SK-N-SH treated with all-trans-retinoic acid at 6 μM for 48 hours (cell line): ENCODE data around the gene RCHY1.
"Not testable (repeated sequence)": the region's sequence is repeated elsewhere in the genome, so short reads cannot be mapped to it uniquely, and the experiment has no call there.

Source experiments
- ATAC-seq: fragments of 200-7000 bp; cut with Tn5 transposase; 3 replicates; pipeline ENCODE4 v1.9.1; 2020; ENCODE audit warnings: mild to moderate bottlenecking, moderate library complexity
- ARNTL ChIP-seq: fragments of 450-650 bp; formaldehyde crosslinking; IDR thresholded peaks from 2 replicates; pipeline ENCODE4 v1.5.0; 2020; ENCODE audit warnings: low read depth, mild to moderate bottlenecking, moderate library complexity, borderline replicate concordance
- BACH2 ChIP-seq: fragments of 250-450 bp; sonication (Bioruptor Pico); IDR thresholded peaks from 2 replicates; pipeline ENCODE4 v1.9.0; 2021; ENCODE audit warnings: mild to moderate bottlenecking, borderline replicate concordance
- CSDC2 ChIP-seq: fragments of 250-450 bp; sonication (Bioruptor Pico); IDR thresholded peaks from 2 replicates; pipeline ENCODE4 v1.5.0; 2020; ENCODE audit warnings: mild to moderate bottlenecking, moderate library complexity
- ESRRG ChIP-seq: fragments of 250-450 bp; sonication (Bioruptor Pico); IDR thresholded peaks from 2 replicates; pipeline ENCODE4 v1.6.1; 2021; ENCODE audit warnings: mild to moderate bottlenecking
- GLIS3 ChIP-seq: fragments of 250-450 bp; sonication (Bioruptor Pico); IDR thresholded peaks from 2 replicates; pipeline ENCODE4 v1.5.0; 2020; ENCODE audit warnings: mild to moderate bottlenecking, moderate library complexity
- ISL1 ChIP-seq: fragments of 250-450 bp; sonication (Bioruptor Pico); IDR thresholded peaks from 2 replicates; pipeline ENCODE4 v2.1.2; 2022; ENCODE audit warnings: mild to moderate bottlenecking, moderate library complexity
- OSR1 ChIP-seq: fragments of 250-450 bp; sonication (Bioruptor Pico); IDR thresholded peaks from 2 replicates; pipeline ENCODE4 v1.8.0; 2022; ENCODE audit warnings: moderate library complexity, mild to moderate bottlenecking, inconsistent platforms
- PPARA ChIP-seq: fragments of 250-450 bp; sonication (Bioruptor Pico); IDR thresholded peaks from 2 replicates; pipeline ENCODE4 v1.5.0; 2020; ENCODE audit warnings: mild to moderate bottlenecking, borderline replicate concordance
- RARB ChIP-seq: fragments of 250-450 bp; sonication (Bioruptor Pico); IDR thresholded peaks from 2 replicates; pipeline ENCODE4 v1.8.0; 2021; ENCODE audit warnings: mild to moderate bottlenecking, moderate library complexity
- SNAI2 ChIP-seq: fragments of 250-450 bp; sonication (Bioruptor Pico); IDR thresholded peaks from 2 replicates; pipeline ENCODE4 v1.5.0; 2020; ENCODE audit warnings: mild to moderate bottlenecking, moderate library complexity
- TCF4 ChIP-seq: fragments of 250-450 bp; sonication (Bioruptor Pico); IDR thresholded peaks from 2 replicates; pipeline ENCODE4 v1.8.0; 2021; ENCODE audit warnings: mild to moderate bottlenecking, moderate library complexity, borderline replicate concordance
- TOX ChIP-seq: fragments of 250-450 bp; sonication (Bioruptor Pico); IDR thresholded peaks from 2 replicates; pipeline ENCODE4 v1.8.0; 2021; ENCODE audit warnings: mild to moderate bottlenecking, moderate library complexity, borderline replicate concordance
- ZC3H10 ChIP-seq: fragments of 250-450 bp; sonication (Bioruptor Pico); IDR thresholded peaks from 2 replicates; pipeline ENCODE4 v1.5.1; 2021; ENCODE audit warnings: mild to moderate bottlenecking, moderate library complexity
- ZFP3 ChIP-seq: fragments of 250-450 bp; sonication (Bioruptor Pico); IDR thresholded peaks from 2 replicates; pipeline ENCODE4 v1.5.0; 2020; ENCODE audit warnings: mild to moderate bottlenecking, moderate library complexity
- ZNF565 ChIP-seq: fragments of 450-650 bp; formaldehyde crosslinking; conservative IDR thresholded peaks from 2 replicates; pipeline ENCODE4 v1.5.0; 2020; ENCODE audit warnings: low read depth, mild to moderate bottlenecking, moderate library complexity
- ZNF70 ChIP-seq: fragments of 450-650 bp; formaldehyde crosslinking; IDR thresholded peaks from 2 replicates; pipeline ENCODE4 v1.5.0; 2020; ENCODE audit warnings: mild to moderate bottlenecking, moderate library complexity
- ZNF8 ChIP-seq: fragments of 450-650 bp; formaldehyde crosslinking; IDR thresholded peaks from 2 replicates; pipeline ENCODE4 v1.5.0; 2020; ENCODE audit warnings: mild to moderate bottlenecking, moderate library complexity
- TF ChIP-seq, protein P1 (sequence below): fragments of 250-450 bp; sonication (Bioruptor Pico); IDR thresholded peaks from 2 replicates; pipeline ENCODE4 v1.5.0; 2020; ENCODE audit warnings: mild to moderate bottlenecking, moderate library complexity
- TF ChIP-seq, protein P2 (sequence below): fragments of 250-450 bp; sonication (Bioruptor Pico); IDR thresholded peaks from 2 replicates; pipeline ENCODE4 v1.5.1; 2020; ENCODE audit warnings: low read depth, mild to moderate bottlenecking, moderate library complexity
- TF ChIP-seq, protein P3 (sequence below): fragments of 250-450 bp; sonication (Bioruptor Pico); IDR thresholded peaks from 2 replicates; pipeline ENCODE4 v1.8.0; 2021; ENCODE audit warnings: low read depth, mild to moderate bottlenecking, moderate library complexity, borderline replicate concordance
- TF ChIP-seq, protein P4 (sequence below): fragments of 250-450 bp; sonication (Bioruptor Pico); IDR thresholded peaks from 2 replicates; pipeline ENCODE4 v1.8.0; 2020; ENCODE audit warnings: mild to moderate bottlenecking, moderate library complexity, borderline replicate concordance
- TF ChIP-seq, protein P5 (sequence below): fragments of 250-450 bp; sonication (Bioruptor Pico); IDR thresholded peaks from 2 replicates; pipeline ENCODE4 v1.5.1; 2021; ENCODE audit warnings: mild to moderate bottlenecking, moderate library complexity

RCHY1 gene

DNA sequence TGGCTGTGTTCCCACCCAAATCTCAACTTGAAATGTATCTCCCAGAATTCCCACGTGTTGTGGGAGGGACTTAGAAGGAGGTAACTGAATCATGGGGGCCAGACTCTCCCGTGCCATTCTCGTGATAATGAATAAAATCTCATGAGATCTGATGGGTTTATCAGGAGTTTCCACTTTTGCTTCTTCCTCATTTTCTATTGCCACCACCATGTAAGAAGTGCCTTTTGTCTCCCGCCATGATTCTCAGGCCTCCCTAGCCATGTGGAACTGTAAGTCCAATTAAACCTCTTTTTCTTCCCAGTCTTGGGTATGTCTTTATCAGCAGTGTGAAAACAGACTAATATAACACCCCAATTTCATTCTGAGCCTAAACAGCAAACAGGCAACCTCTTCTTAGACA is 4.6 kb downstream of the RCHY1 start:
- ATAC-seq = not testable (repeated sequence)

DNA sequence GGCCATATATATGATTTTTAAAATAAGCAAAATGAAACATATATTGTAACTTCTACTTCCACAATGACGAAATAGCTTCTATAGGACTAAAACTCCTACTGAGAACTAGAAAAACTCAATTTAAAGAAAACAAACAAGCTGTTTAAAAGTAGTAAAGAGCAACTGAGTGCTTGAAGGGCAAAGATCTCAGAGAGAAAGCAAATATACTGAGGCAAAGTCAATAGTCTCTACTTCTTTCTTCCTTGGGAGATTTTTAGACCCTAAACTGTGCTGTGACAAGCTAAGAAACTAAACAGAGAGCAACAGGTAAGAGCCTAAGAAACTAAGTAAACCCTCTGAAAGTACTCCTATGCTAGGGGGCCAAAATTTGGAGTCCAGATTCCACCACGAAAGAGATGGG is 8.6 kb downstream of the RCHY1 start:
- TF ChIP-seq ZNF8 (no peak), ZC3H10 (no peak), ZNF565 (CRISPR knock-in tag) (no peak), ISL1 (no peak), ZFP3 (CRISPR knock-in tag) (no peak), RARB (CRISPR knock-in tag) (no peak), ESRRG (no peak), TOX (CRISPR knock-in tag) (no peak), PPARA (CRISPR knock-in tag) (no peak), GLIS3 (no peak), OSR1 (CRISPR knock-in tag) (no peak), BACH2 (CRISPR knock-in tag) (no peak), ZNF70 (CRISPR knock-in tag) (no peak), TCF4 (CRISPR knock-in tag) (no peak), CSDC2 (CRISPR knock-in tag) (no peak), ARNTL (CRISPR knock-in tag) (no peak)
- TF ChIP-seq, protein P1, sequence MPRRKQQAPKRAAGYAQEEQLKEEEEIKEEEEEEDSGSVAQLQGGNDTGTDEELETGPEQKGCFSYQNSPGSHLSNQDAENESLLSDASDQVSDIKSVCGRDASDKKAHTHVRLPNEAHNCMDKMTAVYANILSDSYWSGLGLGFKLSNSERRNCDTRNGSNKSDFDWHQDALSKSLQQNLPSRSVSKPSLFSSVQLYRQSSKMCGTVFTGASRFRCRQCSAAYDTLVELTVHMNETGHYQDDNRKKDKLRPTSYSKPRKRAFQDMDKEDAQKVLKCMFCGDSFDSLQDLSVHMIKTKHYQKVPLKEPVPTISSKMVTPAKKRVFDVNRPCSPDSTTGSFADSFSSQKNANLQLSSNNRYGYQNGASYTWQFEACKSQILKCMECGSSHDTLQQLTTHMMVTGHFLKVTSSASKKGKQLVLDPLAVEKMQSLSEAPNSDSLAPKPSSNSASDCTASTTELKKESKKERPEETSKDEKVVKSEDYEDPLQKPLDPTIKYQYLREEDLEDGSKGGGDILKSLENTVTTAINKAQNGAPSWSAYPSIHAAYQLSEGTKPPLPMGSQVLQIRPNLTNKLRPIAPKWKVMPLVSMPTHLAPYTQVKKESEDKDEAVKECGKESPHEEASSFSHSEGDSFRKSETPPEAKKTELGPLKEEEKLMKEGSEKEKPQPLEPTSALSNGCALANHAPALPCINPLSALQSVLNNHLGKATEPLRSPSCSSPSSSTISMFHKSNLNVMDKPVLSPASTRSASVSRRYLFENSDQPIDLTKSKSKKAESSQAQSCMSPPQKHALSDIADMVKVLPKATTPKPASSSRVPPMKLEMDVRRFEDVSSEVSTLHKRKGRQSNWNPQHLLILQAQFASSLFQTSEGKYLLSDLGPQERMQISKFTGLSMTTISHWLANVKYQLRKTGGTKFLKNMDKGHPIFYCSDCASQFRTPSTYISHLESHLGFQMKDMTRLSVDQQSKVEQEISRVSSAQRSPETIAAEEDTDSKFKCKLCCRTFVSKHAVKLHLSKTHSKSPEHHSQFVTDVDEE (CRISPR knock-in tag) = no peak
- TF ChIP-seq, protein P2, sequence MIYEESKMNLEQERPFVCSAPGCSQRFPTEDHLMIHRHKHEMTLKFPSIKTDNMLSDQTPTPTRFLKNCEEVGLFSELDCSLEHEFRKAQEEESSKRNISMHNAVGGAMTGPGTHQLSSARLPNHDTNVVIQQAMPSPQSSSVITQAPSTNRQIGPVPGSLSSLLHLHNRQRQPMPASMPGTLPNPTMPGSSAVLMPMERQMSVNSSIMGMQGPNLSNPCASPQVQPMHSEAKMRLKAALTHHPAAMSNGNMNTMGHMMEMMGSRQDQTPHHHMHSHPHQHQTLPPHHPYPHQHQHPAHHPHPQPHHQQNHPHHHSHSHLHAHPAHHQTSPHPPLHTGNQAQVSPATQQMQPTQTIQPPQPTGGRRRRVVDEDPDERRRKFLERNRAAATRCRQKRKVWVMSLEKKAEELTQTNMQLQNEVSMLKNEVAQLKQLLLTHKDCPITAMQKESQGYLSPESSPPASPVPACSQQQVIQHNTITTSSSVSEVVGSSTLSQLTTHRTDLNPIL = no peak
- TF ChIP-seq, protein P3, sequence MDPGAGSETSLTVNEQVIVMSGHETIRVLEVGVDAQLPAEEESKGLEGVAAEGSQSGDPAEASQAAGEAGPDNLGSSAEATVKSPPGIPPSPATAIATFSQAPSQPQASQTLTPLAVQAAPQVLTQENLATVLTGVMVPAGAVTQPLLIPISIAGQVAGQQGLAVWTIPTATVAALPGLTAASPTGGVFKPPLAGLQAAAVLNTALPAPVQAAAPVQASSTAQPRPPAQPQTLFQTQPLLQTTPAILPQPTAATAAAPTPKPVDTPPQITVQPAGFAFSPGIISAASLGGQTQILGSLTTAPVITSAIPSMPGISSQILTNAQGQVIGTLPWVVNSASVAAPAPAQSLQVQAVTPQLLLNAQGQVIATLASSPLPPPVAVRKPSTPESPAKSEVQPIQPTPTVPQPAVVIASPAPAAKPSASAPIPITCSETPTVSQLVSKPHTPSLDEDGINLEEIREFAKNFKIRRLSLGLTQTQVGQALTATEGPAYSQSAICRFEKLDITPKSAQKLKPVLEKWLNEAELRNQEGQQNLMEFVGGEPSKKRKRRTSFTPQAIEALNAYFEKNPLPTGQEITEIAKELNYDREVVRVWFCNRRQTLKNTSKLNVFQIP = no peak
- TF ChIP-seq, protein P4, sequence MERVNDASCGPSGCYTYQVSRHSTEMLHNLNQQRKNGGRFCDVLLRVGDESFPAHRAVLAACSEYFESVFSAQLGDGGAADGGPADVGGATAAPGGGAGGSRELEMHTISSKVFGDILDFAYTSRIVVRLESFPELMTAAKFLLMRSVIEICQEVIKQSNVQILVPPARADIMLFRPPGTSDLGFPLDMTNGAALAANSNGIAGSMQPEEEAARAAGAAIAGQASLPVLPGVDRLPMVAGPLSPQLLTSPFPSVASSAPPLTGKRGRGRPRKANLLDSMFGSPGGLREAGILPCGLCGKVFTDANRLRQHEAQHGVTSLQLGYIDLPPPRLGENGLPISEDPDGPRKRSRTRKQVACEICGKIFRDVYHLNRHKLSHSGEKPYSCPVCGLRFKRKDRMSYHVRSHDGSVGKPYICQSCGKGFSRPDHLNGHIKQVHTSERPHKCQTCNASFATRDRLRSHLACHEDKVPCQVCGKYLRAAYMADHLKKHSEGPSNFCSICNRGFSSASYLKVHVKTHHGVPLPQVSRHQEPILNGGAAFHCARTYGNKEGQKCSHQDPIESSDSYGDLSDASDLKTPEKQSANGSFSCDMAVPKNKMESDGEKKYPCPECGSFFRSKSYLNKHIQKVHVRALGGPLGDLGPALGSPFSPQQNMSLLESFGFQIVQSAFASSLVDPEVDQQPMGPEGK = no peak
- ATAC-seq = no peak

DNA sequence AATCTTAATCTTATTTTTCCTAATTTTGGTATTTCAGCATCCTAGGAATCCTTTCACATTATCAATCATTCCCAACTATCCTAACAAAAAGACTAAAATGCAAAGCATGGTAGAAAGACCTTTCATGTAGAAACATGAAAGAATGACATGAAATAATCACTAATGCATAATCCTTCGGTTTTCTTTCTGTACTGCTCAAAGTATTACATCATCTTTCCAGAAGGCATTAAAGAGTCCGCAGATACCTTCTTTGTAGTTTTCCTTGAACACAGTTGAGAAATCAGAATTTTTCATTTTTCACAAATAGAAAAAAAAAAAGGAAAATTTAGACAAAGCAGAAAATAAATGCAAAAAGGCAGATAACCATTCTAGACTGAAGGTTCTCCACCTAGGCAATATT is 11.5 kb downstream of the RCHY1 start:
- TF ChIP-seq GLIS3 = no peak
- no peak for TF ChIP-seq TOX (CRISPR knock-in tag)
- no peak for TF ChIP-seq CSDC2 (CRISPR knock-in tag)
- TF ChIP-seq RARB (CRISPR knock-in tag) = no peak
- TF ChIP-seq, protein P1 (CRISPR knock-in tag) = no peak
- no peak for TF ChIP-seq ISL1
- TF ChIP-seq SNAI2 = no peak
- TF ChIP-seq ZFP3 (CRISPR knock-in tag) = no peak
- TF ChIP-seq PPARA (CRISPR knock-in tag) = no peak
- no peak for TF ChIP-seq ESRRG
- TF ChIP-seq, protein P5, sequence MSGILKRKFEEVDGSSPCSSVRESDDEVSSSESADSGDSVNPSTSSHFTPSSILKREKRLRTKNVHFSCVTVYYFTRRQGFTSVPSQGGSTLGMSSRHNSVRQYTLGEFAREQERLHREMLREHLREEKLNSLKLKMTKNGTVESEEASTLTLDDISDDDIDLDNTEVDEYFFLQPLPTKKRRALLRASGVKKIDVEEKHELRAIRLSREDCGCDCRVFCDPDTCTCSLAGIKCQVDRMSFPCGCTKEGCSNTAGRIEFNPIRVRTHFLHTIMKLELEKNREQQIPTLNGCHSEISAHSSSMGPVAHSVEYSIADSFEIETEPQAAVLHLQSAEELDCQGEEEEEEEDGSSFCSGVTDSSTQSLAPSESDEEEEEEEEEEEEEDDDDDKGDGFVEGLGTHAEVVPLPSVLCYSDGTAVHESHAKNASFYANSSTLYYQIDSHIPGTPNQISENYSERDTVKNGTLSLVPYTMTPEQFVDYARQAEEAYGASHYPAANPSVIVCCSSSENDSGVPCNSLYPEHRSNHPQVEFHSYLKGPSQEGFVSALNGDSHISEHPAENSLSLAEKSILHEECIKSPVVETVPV (CRISPR knock-in tag) = no peak
- no peak for ATAC-seq
